ENCODE measurements around the gene MAJIN. TPM values are rescaled to one million over a fixed set of nuclear protein-coding genes. Genes with fewer than 3 reads are reported as not detected.

Gene MAJIN
- total and polyA plus RNA-seq, 9 of the 15 experiments (the other 6 are each of a cell fraction or from before 2014, with no cell fraction given): 0.17 to 0.83 (median 0.24) TPM; not detected in 2

DNA sequence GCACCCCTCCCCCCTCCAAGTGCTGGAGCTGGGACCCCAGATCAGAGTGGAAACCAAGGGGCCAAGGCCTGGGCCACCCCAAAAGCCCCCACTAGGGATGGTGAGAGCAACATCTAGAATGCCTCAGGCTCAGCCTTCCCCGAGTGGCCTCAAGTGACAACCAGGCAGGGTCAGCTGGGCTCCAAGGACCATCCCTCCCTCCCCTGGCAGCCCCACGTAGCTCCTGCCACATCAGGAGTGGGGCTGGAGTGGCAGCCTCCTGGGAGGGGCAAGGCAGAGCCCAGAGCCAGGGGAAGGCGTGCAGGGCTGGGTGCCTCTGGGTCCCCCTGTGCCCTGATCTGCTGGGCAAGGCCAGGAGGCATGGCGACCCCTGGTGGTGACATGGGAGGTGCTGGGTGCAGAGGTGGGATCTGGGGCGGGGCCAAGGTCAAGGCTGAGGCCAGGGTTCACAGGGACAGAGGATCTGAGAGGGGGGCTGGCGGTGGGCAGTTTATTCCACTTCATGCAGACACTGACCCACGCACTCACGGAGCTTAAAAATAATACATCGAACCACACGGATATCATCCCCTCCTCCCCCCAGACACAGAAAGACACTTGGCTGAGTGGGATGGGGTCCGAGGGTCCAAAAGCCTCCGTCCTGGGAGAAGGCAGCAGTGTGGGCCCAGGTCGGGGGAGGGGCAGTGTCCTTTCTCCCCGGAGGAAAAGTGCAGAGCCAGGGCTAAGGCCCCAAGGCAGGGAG lies 77.7 kb downstream of the MAJIN start (continued):
- TF ChIP-seq OTX1 (CRISPR knock-in tag; IDR thresholded peaks at IDR 0.05) (0 out of 2 replicates have a peak, but pooled peaks have one; percentile 22), CC2D1A (IDR thresholded peaks at IDR 0.05) (peak; percentile 82), EWSR1 (IDR thresholded peaks at IDR 0.05; ENCODE audit: borderline replicate concordance, low read depth, partially characterized antibody) (no peak), POLR2AphosphoS2 (IDR thresholded peaks at IDR 0.05; ENCODE audit: low read length) (peak; percentile 86; the same call in 1 of the 2 replicates), ZNF589 (CRISPR knock-in tag; IDR thresholded peaks at IDR 0.05; ENCODE audit: low read depth) (no peak), HEY1 (CRISPR knock-in tag; IDR thresholded peaks at IDR 0.05; ENCODE audit: borderline replicate concordance) (no peak), ZNF830 (CRISPR knock-in tag; IDR thresholded peaks at IDR 0.05) (no peak), RAD21 (CRISPR knock-in tag; conservative IDR thresholded peaks at IDR 0.05 in 1 of 2, IDR thresholded peaks at IDR 0.05 in 1 of 2) (peak; percentile 92 to 93), PHF20 (IDR thresholded peaks at IDR 0.05; ENCODE audit: partially characterized antibody) (no peak), NR2F6 (CRISPR knock-in tag; IDR thresholded peaks at IDR 0.05) (no peak), ZNF174 (CRISPR knock-in tag; IDR thresholded peaks at IDR 0.05) (no peak), CBX2 (IDR thresholded peaks at IDR 0.05; ENCODE audit: insufficient read depth, low read length, poor library complexity, severe bottlenecking) (no peak), XRCC5 (IDR thresholded peaks at IDR 0.05; ENCODE audit: low read depth, low read length) (peak; percentile 89; the same call in 1 of the 2 replicates), SMARCC2 (IDR thresholded peaks at IDR 0.05; ENCODE audit: low read depth) (no peak), GATAD2A (IDR thresholded peaks at IDR 0.05) (peak; percentile 41; the same call in 1 of the 2 replicates), RBFOX2 (IDR thresholded peaks at IDR 0.05; ENCODE audit: low read depth, low read length) (peak; percentile 58), ARID2 (IDR thresholded peaks at IDR 0.05) (peak; percentile 95), SREBF1 (IDR thresholded peaks at IDR 0.05; ENCODE audit: borderline replicate concordance, low read depth, low read length) (no peak), POLR2B (IDR thresholded peaks at IDR 0.05; ENCODE audit: low read depth, partially characterized antibody) (peak; percentile 40), ZNF124 (CRISPR knock-in tag; IDR thresholded peaks at IDR 0.05) (no peak), FIP1L1 (IDR thresholded peaks at IDR 0.05; ENCODE audit: low read depth, low read length, poor library complexity, severe bottlenecking) (peak; percentile 56), ZNF184 (CRISPR knock-in tag; IDR thresholded peaks at IDR 0.05) (no peak), CREM (IDR thresholded peaks at IDR 0.05; ENCODE audit: low read depth) (peak; percentile 37; the same call in 1 of the 2 replicates), PTBP1 (IDR thresholded peaks at IDR 0.05; ENCODE audit: low read depth, low read length) (no peak), CTBP1 (IDR thresholded peaks at IDR 0.05; ENCODE audit: borderline replicate concordance) (peak; percentile 57; the same call in 1 of the 2 replicates), TBP (optimal IDR thresholded peaks at IDR 0.05; ENCODE audit: low read depth, low read length) (no peak), ZC3H11A (IDR thresholded peaks at IDR 0.05; ENCODE audit: low read depth, low read length) (no peak)
- TF ChIP-seq, protein P1, sequence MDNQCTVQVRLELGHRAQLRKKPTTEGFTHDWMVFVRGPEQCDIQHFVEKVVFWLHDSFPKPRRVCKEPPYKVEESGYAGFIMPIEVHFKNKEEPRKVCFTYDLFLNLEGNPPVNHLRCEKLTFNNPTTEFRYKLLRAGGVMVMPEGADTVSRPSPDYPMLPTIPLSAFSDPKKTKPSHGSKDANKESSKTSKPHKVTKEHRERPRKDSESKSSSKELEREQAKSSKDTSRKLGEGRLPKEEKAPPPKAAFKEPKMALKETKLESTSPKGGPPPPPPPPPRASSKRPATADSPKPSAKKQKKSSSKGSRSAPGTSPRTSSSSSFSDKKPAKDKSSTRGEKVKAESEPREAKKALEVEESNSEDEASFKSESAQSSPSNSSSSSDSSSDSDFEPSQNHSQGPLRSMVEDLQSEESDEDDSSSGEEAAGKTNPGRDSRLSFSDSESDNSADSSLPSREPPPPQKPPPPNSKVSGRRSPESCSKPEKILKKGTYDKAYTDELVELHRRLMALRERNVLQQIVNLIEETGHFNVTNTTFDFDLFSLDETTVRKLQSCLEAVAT (IDR thresholded peaks at IDR 0.05): 0 out of 4 replicates have a peak, but pooled peaks of 1 of the 2 experiments have one; percentile 70
- TF ChIP-seq, protein P2, sequence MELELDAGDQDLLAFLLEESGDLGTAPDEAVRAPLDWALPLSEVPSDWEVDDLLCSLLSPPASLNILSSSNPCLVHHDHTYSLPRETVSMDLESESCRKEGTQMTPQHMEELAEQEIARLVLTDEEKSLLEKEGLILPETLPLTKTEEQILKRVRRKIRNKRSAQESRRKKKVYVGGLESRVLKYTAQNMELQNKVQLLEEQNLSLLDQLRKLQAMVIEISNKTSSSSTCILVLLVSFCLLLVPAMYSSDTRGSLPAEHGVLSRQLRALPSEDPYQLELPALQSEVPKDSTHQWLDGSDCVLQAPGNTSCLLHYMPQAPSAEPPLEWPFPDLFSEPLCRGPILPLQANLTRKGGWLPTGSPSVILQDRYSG (tag; conservative IDR thresholded peaks at IDR 0.05; ENCODE audit: low read depth): no peak

Data from K562 (cell line).